ENCODE data around the gene ZCCHC3.

ZCCHC3 gene

GRCh38 chr20:286508-286907 is 10.9 kb upstream of the ZCCHC3 start:
- DNase-seq, result no peak

- no peak for DNase-seq
These were observed 8.2 kb upstream of the ZCCHC3 start for GRCh38 chr20:288956-289692.

GRCh38 chr20:289693-290083 is 7.7 kb upstream of the ZCCHC3 start:
- DNase-seq, result no peak

- peak; percentile 86 to 90 for DNase-seq
These were observed 7.1 kb upstream of the ZCCHC3 start, which contains the start of gene C20orf96 for GRCh38 chr20:290084-290831. Gene C20orf96, minus strand, starts transcription at chr20:290750. Its CDS starts 140 bp downstream, at chr20:290610.

- DNase-seq, result no peak
These were observed 2.8 kb upstream of the ZCCHC3 start for GRCh38 chr20:294602-295001.

- DNase-seq, result no peak
These were observed 1.6 kb upstream of the ZCCHC3 start for GRCh38 chr20:295804-296203.

- peak; percentile 18 to 22 for DNase-seq
These were observed 780 bp downstream of the ZCCHC3 start for GRCh38 chr20:297925-298775.

- no peak for DNase-seq
These were observed 1.5 kb downstream of the ZCCHC3 start for GRCh38 chr20:298776-299391.

GRCh38 chr20:300345-300990 is 3.1 kb downstream of the ZCCHC3 start:
- no peak for DNase-seq

- no peak for DNase-seq
These were observed 4.8 kb downstream of the ZCCHC3 start for GRCh38 chr20:301886-302848.

GRCh38 chr20:305745-306144 is 8.4 kb downstream of the ZCCHC3 start:
- no peak for DNase-seq

GRCh38 chr20:308427-309038 is 11.2 kb downstream of the ZCCHC3 start:
- DNase-seq, result no peak

- no peak for DNase-seq
These were observed 12.0 kb downstream of the ZCCHC3 start for GRCh38 chr20:309306-309840.

- peak; percentile 97 to 98 for DNase-seq
These were observed 12.7 kb downstream of the ZCCHC3 start for GRCh38 chr20:309841-310644.

GRCh38 chr20:310645-311044 is 13.3 kb downstream of the ZCCHC3 start:
- DNase-seq, result no peak

- no peak for DNase-seq
These were observed 14.2 kb downstream of the ZCCHC3 start for GRCh38 chr20:311609-312008.

- no peak for DNase-seq
These were observed 14.7 kb downstream of the ZCCHC3 start for GRCh38 chr20:312067-312466.

- DNase-seq, result no peak
These were observed 15.5 kb downstream of the ZCCHC3 start for GRCh38 chr20:312866-313265.

GRCh38 chr20:313402-313801 is 16.0 kb downstream of the ZCCHC3 start:
- no peak for DNase-seq

- DNase-seq, result no peak
These were observed 16.6 kb downstream of the ZCCHC3 start for GRCh38 chr20:313948-314347.
